ENCODE results near the gene NAXD.

Gene NAXD

GRCh38 chr13:110639935-110640334 lies 24.6 kb downstream of the NAXD start:
- H3K4me2 ChIP-seq (ENCODE audit: low read depth, low read length) = no peak overlapping the region
- H3K4me1 ChIP-seq (ENCODE audit: low read length) = no peaks in the 10 kb centered on the region
- no peak overlapping the region for H3K27ac ChIP-seq (ENCODE audit: low read length)
- H4K20me1 ChIP-seq (ENCODE audit: insufficient read depth, low read length) = no peaks in the 10 kb centered on the region
- no peaks in the 10 kb centered on the region for H3K9me3 ChIP-seq (replicated peaks; ENCODE audit: insufficient read depth, low read length)
- TF ChIP-seq CTCF (IDR thresholded peaks at IDR 0.05; ENCODE audit: low read length) (no peak), EZH2phosphoT487 (IDR thresholded peaks at IDR 0.05; ENCODE audit: low read length) (no peak), EZH2 (optimal IDR thresholded peaks at IDR 0.05; ENCODE audit: low read depth, low read length) (no peak)
- no peaks in the 10 kb centered on the region for H3K27me3 ChIP-seq (replicated peaks; ENCODE audit: insufficient read depth, low read length)
- no peak overlapping the region for H2AFZ ChIP-seq (ENCODE audit: low read length)
- no peaks in the 10 kb centered on the region for H3F3A ChIP-seq (ENCODE audit: insufficient read depth, low read length)
- H3K9me2 ChIP-seq (replicated peaks; ENCODE audit: insufficient read depth, low read length) = no peaks in the 10 kb centered on the region
- H3K36me3 ChIP-seq (replicated peaks; ENCODE audit: insufficient read depth, low read length) = no peaks in the 10 kb centered on the region; the same call in 1 of the 2 replicates
- H3K4me3 ChIP-seq (ENCODE audit: low read length) = no peak overlapping the region
- H3K79me2 ChIP-seq (ENCODE audit: low read length) = no peaks in the 10 kb centered on the region
- DNase-seq = no peak
- H3K9ac ChIP-seq (ENCODE audit: low read length) = no peak overlapping the region

- Histone ChIP-seq H3K9ac (ENCODE audit: low read length) (no peak overlapping the region), H3K27me3 (replicated peaks; ENCODE audit: insufficient read depth, low read length) (no peaks in the 10 kb centered on the region), H3K79me2 (ENCODE audit: low read length) (no peaks in the 10 kb centered on the region), H3K27ac (ENCODE audit: low read length) (no peak overlapping the region), H3K4me3 (ENCODE audit: low read length) (no peak overlapping the region), H4K20me1 (ENCODE audit: insufficient read depth, low read length) (no peaks in the 10 kb centered on the region), H3K4me2 (ENCODE audit: low read depth, low read length) (no peak overlapping the region), H3K36me3 (replicated peaks; ENCODE audit: insufficient read depth, low read length) (no peaks in the 10 kb centered on the region; the same call in 1 of the 2 replicates), H3K9me2 (replicated peaks; ENCODE audit: insufficient read depth, low read length) (no peaks in the 10 kb centered on the region), H3K9me3 (replicated peaks; ENCODE audit: insufficient read depth, low read length) (no peaks in the 10 kb centered on the region), H3F3A (ENCODE audit: insufficient read depth, low read length) (no peaks in the 10 kb centered on the region), H2AFZ (ENCODE audit: low read length) (no peak overlapping the region), H3K4me1 (ENCODE audit: low read length) (no peaks in the 10 kb centered on the region)
- no peak for DNase-seq
- TF ChIP-seq EZH2phosphoT487 (IDR thresholded peaks at IDR 0.05; ENCODE audit: low read length) (no peak), EZH2 (optimal IDR thresholded peaks at IDR 0.05; ENCODE audit: low read depth, low read length) (no peak), CTCF (IDR thresholded peaks at IDR 0.05; ENCODE audit: low read length) (no peak)
These were observed 25.3 kb downstream of the NAXD start for GRCh38 chr13:110640591-110641029.

GRCh38 chr13:110641055-110642015 lies 26.0 kb downstream of the NAXD start:
- H3K4me2 ChIP-seq (ENCODE audit: low read depth, low read length) = no peak overlapping the region
- no peak overlapping the region for H3K9ac ChIP-seq (ENCODE audit: low read length)
- H3K4me1 ChIP-seq (ENCODE audit: low read length) = no peaks in the 10 kb centered on the region
- no peaks in the 10 kb centered on the region for H4K20me1 ChIP-seq (ENCODE audit: insufficient read depth, low read length)
- no peaks in the 10 kb centered on the region for H3K79me2 ChIP-seq (ENCODE audit: low read length)
- no peaks in the 10 kb centered on the region for H3F3A ChIP-seq (ENCODE audit: insufficient read depth, low read length)
- no peak for DNase-seq
- no peaks in the 10 kb centered on the region for H3K27me3 ChIP-seq (replicated peaks; ENCODE audit: insufficient read depth, low read length)
- no peaks in the 10 kb centered on the region for H3K9me2 ChIP-seq (replicated peaks; ENCODE audit: insufficient read depth, low read length)
- H3K4me3 ChIP-seq (ENCODE audit: low read length) = no peak overlapping the region
- no peak for TF ChIP-seq CTCF (IDR thresholded peaks at IDR 0.05; ENCODE audit: low read length)
- no peak for TF ChIP-seq EZH2 (optimal IDR thresholded peaks at IDR 0.05; ENCODE audit: low read depth, low read length)
- no peak for TF ChIP-seq EZH2phosphoT487 (IDR thresholded peaks at IDR 0.05; ENCODE audit: low read length)
- no peak overlapping the region for H2AFZ ChIP-seq (ENCODE audit: low read length)
- no peaks in the 10 kb centered on the region; the same call in 1 of the 2 replicates for H3K36me3 ChIP-seq (replicated peaks; ENCODE audit: insufficient read depth, low read length)
- H3K9me3 ChIP-seq (replicated peaks; ENCODE audit: insufficient read depth, low read length) = no peaks in the 10 kb centered on the region
- no peak overlapping the region for H3K27ac ChIP-seq (ENCODE audit: low read length)
